Measurements from ENCODE around the gene AGPAT4.

The AGPAT4 gene

DNA sequence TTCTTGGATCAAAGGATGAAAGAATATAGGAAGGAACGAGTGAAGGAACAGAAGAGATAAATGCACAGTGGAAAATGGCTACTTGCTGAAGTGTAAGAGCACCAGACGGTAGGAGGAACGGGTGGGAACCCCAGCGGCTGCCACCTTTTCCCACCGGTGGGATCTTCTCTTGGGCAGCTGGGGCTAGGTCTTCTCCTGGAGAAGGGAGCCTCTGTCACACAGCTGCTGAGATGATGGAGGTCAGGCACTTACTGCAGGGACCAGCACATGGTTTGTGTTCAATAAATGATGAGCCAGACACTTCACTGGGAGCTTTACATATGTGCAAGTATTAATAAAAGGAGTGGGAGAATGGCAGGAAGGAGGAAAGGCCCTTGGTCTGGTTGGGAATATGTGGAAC is 123.7 kb downstream of the AGPAT4 start:
- TF ChIP-seq CTCF (IDR thresholded peaks at IDR 0.05; ENCODE audit: low read depth, low read length): no peak
- no peak overlapping the region for H3K4me3 ChIP-seq (ENCODE audit: low read depth, low read length)
- DNase-seq (ENCODE audit: low read depth): no peak

GRCh38 chr6:161143663-161144430 is 130.0 kb downstream of the AGPAT4 start:
- no peak overlapping the region for H3K4me3 ChIP-seq (ENCODE audit: low read depth, low read length)
- TF ChIP-seq POLR2A (IDR thresholded peaks at IDR 0.05; ENCODE audit: extremely low read depth, insufficient read length): no peak
- TF ChIP-seq MYC (IDR thresholded peaks at IDR 0.05; ENCODE audit: low read depth, low read length): no peak
- no peak for TF ChIP-seq MAX (IDR thresholded peaks at IDR 0.05; ENCODE audit: low read depth, low read length)
- TF ChIP-seq CTCF (IDR thresholded peaks at IDR 0.05; ENCODE audit: low read depth, low read length): no peak
- DNase-seq (ENCODE audit: low read depth): no peak

DNA sequence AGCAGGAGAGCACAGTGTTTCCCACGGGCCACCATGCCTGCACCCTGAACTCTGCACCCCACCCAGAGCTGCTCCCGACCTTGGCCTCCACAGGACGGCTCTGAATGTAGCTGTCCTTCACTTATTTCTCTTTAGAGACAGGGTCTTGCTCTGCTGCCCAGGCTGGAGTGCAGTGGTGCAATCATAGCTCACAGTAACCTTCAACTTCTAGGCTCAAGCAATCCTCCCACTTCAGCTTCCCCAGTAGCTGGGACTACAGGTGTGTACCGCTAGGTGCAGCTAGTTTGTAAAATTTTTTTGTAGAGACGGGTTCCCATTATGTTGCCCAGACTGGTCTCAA is 130.9 kb downstream of the AGPAT4 start:
- H3K4me3 ChIP-seq (ENCODE audit: low read depth, low read length): no peak overlapping the region
- no peak for DNase-seq (ENCODE audit: low read depth)
- no peak for TF ChIP-seq MYC (IDR thresholded peaks at IDR 0.05; ENCODE audit: low read depth, low read length)

GRCh38 chr6:161141173-161141572 is 132.7 kb downstream of the AGPAT4 start:
- DNase-seq (ENCODE audit: low read depth): no peak
- TF ChIP-seq POLR2A (IDR thresholded peaks at IDR 0.05; ENCODE audit: extremely low read depth, insufficient read length) (no peak), MAX (IDR thresholded peaks at IDR 0.05; ENCODE audit: low read depth, low read length) (no peak), CTCF (IDR thresholded peaks at IDR 0.05; ENCODE audit: low read depth, low read length) (no peak), MYC (IDR thresholded peaks at IDR 0.05; ENCODE audit: low read depth, low read length) (no peak)
- no peak overlapping the region for H3K4me3 ChIP-seq (ENCODE audit: low read depth, low read length)

DNA sequence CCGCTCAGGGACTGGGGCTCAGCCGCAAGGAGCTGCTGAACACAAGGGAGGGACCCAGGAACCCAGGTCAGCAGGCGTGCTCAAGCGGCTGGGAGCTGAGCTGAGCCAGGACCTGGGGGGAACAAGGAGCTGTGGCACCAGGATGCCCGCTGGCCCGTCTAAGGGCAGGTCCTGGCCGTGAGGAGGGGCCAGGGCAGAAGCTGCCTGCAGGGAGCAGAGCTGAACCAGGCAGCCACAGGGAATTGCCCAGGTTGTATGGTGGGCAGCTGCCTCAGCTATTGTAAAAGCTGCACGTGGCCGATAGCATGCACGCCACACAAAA is 133.3 kb downstream of the AGPAT4 start:
- no peak for DNase-seq (ENCODE audit: low read depth)

More for the DNA sequence above, 133.3 kb downstream of the AGPAT4 start:
- H3K4me3 ChIP-seq (ENCODE audit: low read depth, low read length): no peak overlapping the region
- no peak for TF ChIP-seq CTCF (IDR thresholded peaks at IDR 0.05; ENCODE audit: low read depth, low read length)
- TF ChIP-seq MAX (IDR thresholded peaks at IDR 0.05; ENCODE audit: low read depth, low read length): no peak
- TF ChIP-seq MYC (IDR thresholded peaks at IDR 0.05; ENCODE audit: low read depth, low read length): no peak
- no peak for TF ChIP-seq POLR2A (IDR thresholded peaks at IDR 0.05; ENCODE audit: extremely low read depth, insufficient read length)

Measured in NB4 (cell line).